Measurements from ENCODE around the gene NOL4L. TPM values are rescaled to one million over a fixed set of nuclear protein-coding genes. Genes with fewer than 3 reads are reported as not detected.

Gene NOL4L
- total RNA-seq, 2 experiments from 2014 or later = 15.2 to 18.3 TPM

GRCh38 chr20:32452776-32453466 lies 132.2 kb downstream of the NOL4L start:
- DNase-seq (no peak), ATAC-seq (no peak)
- Mint-ChIP-seq H3K27me3 (no peaks in the 10 kb centered on the region), H3K4me1 (no peaks in the 10 kb centered on the region), H3K27ac (no peak overlapping the region), H3K36me3 (no peaks in the 10 kb centered on the region), H3K4me3 (no peak overlapping the region), H3K9me3 (ENCODE audit: low read depth) (no peaks in the 10 kb centered on the region)
- CTCF ChIA-PET = interaction anchor here (0.7 kb wide), 1 partner anchor 10 kb away, joined by 3 read pairs; no protein-coding TSS in a partner anchor

- H3K36me3 Mint-ChIP-seq = no peaks in the 10 kb centered on the region
- no peak for ATAC-seq
Measured at GRCh38 chr20:32451682-32452461, 133.3 kb downstream of the NOL4L start.

GRCh38 chr20:32451340-32451681 lies 133.8 kb downstream of the NOL4L start:
- no peak for ATAC-seq

More at GRCh38 chr20:32451682-32452461, 133.3 kb downstream of the NOL4L start:
- Mint-ChIP-seq H3K27me3 (no peaks in the 10 kb centered on the region), H3K9me3 (ENCODE audit: low read depth) (no peaks in the 10 kb centered on the region), H3K27ac (no peak overlapping the region), H3K4me3 (no peak overlapping the region), H3K4me1 (no peaks in the 10 kb centered on the region)
- no peak for DNase-seq
- CTCF ChIA-PET = interaction anchor here (0.7 to 1.1 kb wide), 2 partner anchors 11 to 12 kb away, joined by 3 read pairs; no protein-coding TSS in a partner anchor

DNA sequence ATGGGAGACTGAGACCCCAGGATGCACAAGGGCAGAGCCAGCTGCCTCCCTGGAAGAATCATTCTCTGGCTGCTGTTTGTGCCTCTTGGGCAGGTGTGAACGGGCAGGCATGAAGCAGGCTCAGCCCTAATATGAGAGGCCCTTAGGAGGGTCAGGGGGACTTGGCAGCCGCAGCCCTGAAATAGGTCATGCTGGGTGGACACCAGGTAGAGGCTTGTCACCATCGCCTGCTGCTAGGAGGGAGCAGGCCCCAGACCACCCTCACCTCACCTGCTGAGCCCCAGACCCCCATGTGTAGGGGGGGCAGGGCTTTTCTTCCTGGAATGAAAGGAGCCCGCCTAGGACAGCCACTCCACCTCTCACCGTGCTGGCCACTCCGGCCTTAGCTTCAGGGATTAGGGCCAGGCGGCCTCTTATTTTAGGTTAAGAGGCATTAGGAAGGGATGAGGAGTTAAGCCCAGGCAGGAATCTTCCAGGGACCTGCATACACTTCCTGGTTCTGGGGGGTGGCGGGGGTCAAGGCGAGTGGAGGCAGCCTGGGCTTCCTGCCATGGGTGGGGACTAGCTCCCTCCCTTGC lies 134.6 kb downstream of the NOL4L start:
- Mint-ChIP-seq H3K4me3 (no peak overlapping the region), H3K27me3 (no peaks in the 10 kb centered on the region), H3K4me1 (peaks cover 2% of the 10 kb centered on the region), H3K9me3 (ENCODE audit: low read depth) (no peaks in the 10 kb centered on the region), H3K36me3 (no peaks in the 10 kb centered on the region), H3K27ac (peak overlapping the region; percentile 56)
- CTCF ChIA-PET = interaction anchor here (1.1 kb wide), 1 partner anchor 11 kb away, joined by 3 read pairs; no protein-coding TSS in a partner anchor
- ATAC-seq = no peak
- no peak for DNase-seq

More at GRCh38 chr20:32451340-32451681, 133.8 kb downstream of the NOL4L start:
- H3K9me3 Mint-ChIP-seq (ENCODE audit: low read depth) = no peaks in the 10 kb centered on the region
- no peak overlapping the region for H3K27ac Mint-ChIP-seq
- no peak for DNase-seq
- CTCF ChIA-PET = interaction anchor here (1.1 kb wide), 1 partner anchor 12 kb away, joined by 3 read pairs; no protein-coding TSS in a partner anchor
- H3K27me3 Mint-ChIP-seq = no peaks in the 10 kb centered on the region
- H3K4me1 Mint-ChIP-seq = no peaks in the 10 kb centered on the region
- H3K4me3 Mint-ChIP-seq = no peak overlapping the region
- H3K36me3 Mint-ChIP-seq = no peaks in the 10 kb centered on the region

- Mint-ChIP-seq H3K27ac (peak overlapping the region; percentile 56), H3K4me3 (no peak overlapping the region), H3K4me1 (peaks cover 8% of the 10 kb centered on the region), H3K9me3 (ENCODE audit: low read depth) (no peaks in the 10 kb centered on the region), H3K36me3 (peaks cover 2% of the 10 kb centered on the region), H3K27me3 (no peaks in the 10 kb centered on the region)
- DNase-seq (no peak), ATAC-seq (no peak)
- CTCF ChIA-PET = no interaction called here
Measured at GRCh38 chr20:32449890-32450401, 135.2 kb downstream of the NOL4L start.

GRCh38 chr20:32449057-32449889 lies 135.9 kb downstream of the NOL4L start:
- Mint-ChIP-seq H3K27ac (no peak overlapping the region), H3K27me3 (no peaks in the 10 kb centered on the region), H3K4me3 (no peak overlapping the region), H3K9me3 (ENCODE audit: low read depth) (no peaks in the 10 kb centered on the region), H3K36me3 (peaks cover 4% of the 10 kb centered on the region), H3K4me1 (peaks cover 8% of the 10 kb centered on the region)
- no peak for ATAC-seq
- no peak for DNase-seq
- CTCF ChIA-PET = no interaction called here

DNA sequence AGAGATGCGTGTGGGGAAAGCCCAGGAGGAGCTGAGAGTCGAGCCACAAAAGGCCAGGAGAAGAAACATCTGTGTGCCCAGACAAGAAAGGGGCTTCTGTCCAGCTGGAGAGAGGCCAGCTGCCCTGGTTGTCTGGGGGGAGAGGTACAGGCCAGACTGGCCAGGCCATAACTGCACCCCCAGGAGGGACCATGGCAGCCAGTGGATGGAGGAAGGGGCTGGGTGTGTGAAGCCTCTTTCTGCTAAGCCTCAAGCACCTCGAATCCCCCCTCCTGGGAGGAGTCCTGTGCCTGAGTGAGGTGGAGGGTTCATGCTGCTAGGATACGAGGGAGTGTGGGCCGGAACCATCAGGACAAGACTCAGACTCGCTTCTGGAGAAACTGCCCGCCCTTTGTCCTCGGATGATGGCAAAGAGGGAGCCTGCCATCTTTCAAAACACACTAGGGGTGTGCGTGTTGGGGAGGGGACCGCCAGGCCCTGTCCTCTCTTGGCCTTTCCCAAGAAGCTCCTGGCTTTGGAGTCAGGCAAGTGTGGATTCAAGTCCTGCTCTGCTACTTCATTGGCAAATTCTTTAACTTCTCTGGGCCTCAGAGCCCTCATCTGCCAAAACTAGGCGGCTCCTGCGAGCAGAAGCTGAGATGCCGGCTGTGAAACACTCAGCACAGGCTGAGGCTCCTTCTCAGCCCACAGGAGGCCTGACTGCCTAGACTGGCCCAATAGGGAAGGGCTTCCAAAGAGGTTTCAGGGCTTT lies 136.7 kb downstream of the NOL4L start:
- no peak overlapping the region for H3K4me3 Mint-ChIP-seq
- ATAC-seq (no peak), DNase-seq (no peak)
- no peaks in the 10 kb centered on the region for H3K27me3 Mint-ChIP-seq
- peaks cover 4% of the 10 kb centered on the region for H3K36me3 Mint-ChIP-seq
- CTCF ChIA-PET = no interaction called here
- peaks cover 13% of the 10 kb centered on the region for H3K4me1 Mint-ChIP-seq
- peak overlapping the region; percentile 42 for H3K27ac Mint-ChIP-seq
- H3K9me3 Mint-ChIP-seq (ENCODE audit: low read depth) = no peaks in the 10 kb centered on the region

DNA sequence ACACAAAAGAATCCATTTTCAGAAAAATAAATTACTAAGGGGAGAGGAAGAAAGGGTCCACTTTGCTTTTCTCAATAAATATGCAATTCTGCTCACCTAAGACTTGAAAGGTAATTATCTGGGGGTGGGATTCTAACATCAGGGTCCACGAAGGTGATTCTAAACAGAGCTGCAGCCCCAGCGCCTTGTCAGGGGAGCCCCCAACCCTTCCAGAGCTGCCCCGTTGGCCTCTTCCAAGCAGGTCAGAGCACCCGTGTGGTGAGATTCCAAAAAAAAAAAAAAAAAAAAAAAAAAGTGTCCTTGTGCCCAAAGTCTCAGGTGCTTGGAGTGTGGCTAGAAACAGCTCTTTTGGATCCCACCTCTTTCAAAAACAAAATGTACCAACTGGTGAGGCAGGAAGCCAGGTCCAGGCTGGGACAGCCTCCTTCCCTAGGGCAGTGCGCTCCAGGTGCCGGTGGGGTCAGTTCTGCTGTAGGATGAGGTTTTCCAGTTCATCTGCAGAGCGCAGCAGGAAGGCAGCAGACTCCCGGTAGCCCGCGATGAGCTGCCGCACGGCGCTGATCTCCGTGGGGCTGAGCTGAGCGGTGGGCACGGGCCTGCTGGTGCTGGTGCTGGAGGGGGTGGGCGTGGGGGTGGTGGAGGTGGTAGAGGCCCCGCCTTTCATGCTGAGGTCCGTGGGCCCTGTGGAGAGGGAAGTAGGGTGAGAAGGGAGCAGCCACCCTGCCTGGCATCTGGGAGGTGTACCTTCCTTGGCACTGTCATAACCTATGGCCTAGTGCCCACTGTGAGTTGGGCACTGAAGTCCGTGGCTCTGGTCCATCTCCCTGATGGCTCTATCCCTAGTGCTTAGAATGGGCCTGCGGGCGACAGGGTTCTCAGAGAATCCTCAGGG lies 137.8 kb downstream of the NOL4L start:
- Mint-ChIP-seq H3K9me3 (ENCODE audit: low read depth) (no peaks in the 10 kb centered on the region), H3K4me3 (no peak overlapping the region), H3K27ac (no peak overlapping the region)

GRCh38 chr20:32446301-32447100 lies 138.6 kb downstream of the NOL4L start:
- Mint-ChIP-seq H3K27me3 (no peaks in the 10 kb centered on the region), H3K27ac (no peak overlapping the region), H3K9me3 (ENCODE audit: low read depth) (no peaks in the 10 kb centered on the region), H3K4me3 (no peak overlapping the region), H3K36me3 (peaks cover 4% of the 10 kb centered on the region), H3K4me1 (peaks cover 15% of the 10 kb centered on the region)
- CTCF ChIA-PET = no interaction called here
- DNase-seq = no peak
- ATAC-seq = no peak

More for the DNA sequence above, 137.8 kb downstream of the NOL4L start:
- DNase-seq = no peak
- Mint-ChIP-seq H3K27me3 (no peaks in the 10 kb centered on the region), H3K4me1 (peaks cover 15% of the 10 kb centered on the region), H3K36me3 (peaks cover 4% of the 10 kb centered on the region)
- CTCF ChIA-PET = interaction anchor here (0.6 kb wide), 1 partner anchor 1158 kb away, joined by 3 read pairs; no protein-coding TSS in a partner anchor
- no peak for ATAC-seq

GRCh38 chr20:32445539-32446273 lies 139.4 kb downstream of the NOL4L start:
- no peaks in the 10 kb centered on the region for H3K9me3 Mint-ChIP-seq (ENCODE audit: low read depth)
- ATAC-seq (peak; percentile 32), DNase-seq (no peak)
- no peaks in the 10 kb centered on the region for H3K27me3 Mint-ChIP-seq
- no peak overlapping the region for H3K4me3 Mint-ChIP-seq
- peaks cover 15% of the 10 kb centered on the region for H3K4me1 Mint-ChIP-seq
- no peak overlapping the region for H3K27ac Mint-ChIP-seq
- CTCF ChIA-PET = no interaction called here
- peaks cover 4% of the 10 kb centered on the region for H3K36me3 Mint-ChIP-seq
